HG03159 (cell line): ENCODE measurements around the gene JARID2.
A peak's percentile ranks its signal among the peaks of the same experiment; 100 is the strongest.

Experiments used
- ATAC-seq: cut with Tn5 transposase; IDR thresholded peaks from one replicate; pipeline ENCODE4 v1.9.1; 2021; ENCODE audit warnings: mild to moderate bottlenecking, moderate library complexity; ENCODE audit not compliant: unreplicated experiment

Gene JARID2

GRCh38 chr6:15453186-15453585 is 207.3 kb downstream of the JARID2 start:
- ATAC-seq: no peak

DNA sequence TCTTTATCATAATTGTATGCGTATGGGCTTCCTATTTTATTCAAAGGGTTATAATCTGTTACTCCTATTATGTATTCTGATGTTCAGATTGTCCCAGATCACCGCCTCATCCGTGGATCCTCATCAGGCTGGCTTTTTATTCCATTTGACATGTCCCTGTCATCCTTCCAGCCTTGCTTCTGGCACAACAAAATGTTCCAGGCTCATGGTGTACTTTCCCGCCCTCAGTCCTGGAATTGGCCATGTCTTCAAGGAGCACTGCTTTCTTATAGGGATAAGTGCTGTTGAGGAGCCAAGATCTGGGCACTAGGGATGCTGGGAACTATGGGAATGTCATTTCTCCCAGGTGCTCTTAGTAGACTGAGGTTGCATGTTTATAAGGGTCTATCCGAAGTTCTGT is 207.8 kb downstream of the JARID2 start:
- no peak for ATAC-seq

DNA sequence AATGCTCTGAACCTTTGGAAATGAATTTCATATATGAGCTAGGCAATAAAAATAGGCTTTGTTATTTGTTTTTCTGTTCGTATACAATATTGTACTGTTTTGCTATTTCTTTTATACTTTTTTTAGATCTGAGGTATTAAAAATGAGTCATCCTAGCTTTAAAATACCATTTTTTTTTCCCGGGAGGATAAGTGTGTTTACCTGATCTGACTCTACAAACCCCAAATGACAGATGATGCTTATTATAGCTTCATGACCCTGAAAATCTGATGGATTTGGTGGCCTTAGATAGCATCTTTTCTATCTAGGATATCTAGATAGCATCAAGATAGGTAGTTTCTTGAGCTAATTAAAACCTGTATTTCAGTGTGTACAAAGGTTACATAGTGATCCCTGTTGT is 210.6 kb downstream of the JARID2 start:
- no peak for ATAC-seq

GRCh38 chr6:15457121-15457650 is 211.3 kb downstream of the JARID2 start:
- no peak for ATAC-seq

- peak; percentile 57 for ATAC-seq
Measured at GRCh38 chr6:15458021-15458459, 212.2 kb downstream of the JARID2 start.

DNA sequence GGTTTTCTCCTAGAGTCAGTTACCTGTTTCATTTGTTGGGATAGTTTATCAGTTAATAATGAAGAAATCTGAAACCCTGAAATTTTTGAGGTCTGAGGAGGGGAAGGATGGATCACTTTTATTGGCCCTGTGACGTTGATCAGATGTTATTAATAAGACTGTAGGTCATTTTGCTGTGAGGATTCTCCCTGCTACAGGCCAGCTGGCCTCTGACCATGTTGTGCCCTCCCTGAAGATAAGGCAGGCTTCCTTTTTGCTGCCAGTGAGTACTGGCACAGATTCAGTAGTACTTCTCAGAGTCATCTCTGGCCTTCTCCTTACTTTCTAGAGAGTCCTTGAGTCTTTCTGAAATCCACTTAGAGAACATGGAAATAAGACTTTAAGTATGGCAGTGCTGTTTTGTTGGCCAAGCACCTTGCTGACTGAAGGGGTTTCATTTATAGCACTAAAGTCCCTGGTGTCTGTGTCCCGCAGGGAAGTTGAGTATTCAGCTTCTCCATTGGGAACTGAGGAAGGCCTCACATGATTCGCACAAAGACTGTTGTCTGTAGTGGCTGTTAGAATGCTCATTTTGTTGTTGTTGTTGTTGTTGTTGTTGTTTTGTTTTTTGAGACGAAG is 214.3 kb downstream of the JARID2 start:
- ATAC-seq: no peak

DNA sequence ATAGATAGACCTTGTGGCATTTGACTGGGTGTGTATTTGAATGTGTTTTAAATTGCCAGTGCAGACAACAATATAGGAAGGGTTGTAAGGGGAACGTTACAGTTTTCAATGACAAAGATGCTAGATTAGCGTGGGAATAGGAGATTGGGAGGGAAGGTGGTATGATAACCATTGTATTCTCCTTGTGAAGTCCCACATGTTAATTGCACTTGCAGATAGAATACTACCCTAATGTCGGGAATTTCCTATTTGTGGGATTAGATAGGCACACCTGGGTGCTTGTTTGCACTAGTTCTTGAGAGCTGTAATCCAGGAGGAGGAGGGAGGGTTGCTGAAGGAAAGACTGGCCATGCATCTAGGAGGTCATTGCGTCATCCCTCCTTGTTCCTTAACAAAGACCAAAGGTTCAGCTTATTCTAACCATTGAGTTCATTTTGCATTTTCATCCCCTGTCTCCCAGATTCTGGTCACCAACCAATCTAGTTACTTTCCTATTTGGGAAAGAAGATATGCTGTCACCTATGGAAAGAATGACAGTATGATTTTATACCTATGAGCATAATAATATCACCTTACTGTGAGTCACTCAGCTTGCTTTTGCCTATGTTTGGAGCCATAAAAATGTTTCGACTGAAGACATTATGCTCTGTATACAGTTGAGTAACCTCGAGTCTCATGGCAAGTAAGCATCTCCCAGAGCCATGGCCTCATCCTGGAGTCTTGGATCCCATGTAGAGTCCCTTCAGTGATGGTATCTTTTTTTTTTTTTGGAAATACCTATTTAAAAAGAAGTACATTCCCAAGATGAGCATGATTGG is 215.5 kb downstream of the JARID2 start:
- no peak for ATAC-seq

DNA sequence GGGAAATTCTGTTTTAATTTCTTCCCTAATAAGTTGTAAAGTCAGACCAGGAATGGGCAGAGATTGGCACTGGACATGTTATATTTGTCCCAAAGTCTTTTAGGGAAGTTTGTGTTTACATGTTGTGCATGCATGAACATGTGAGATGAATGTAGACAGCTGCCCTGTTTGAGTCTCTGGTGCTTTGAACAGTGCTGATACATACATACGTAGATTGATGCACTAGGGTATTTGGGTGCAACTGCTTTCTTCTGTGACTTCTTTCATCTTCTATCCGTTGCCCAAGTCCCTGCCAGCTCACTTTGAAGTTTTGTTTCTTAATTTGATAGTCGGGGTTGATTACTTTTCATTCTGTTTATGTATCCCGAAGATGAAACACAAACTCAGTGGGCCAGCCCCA is 216.4 kb downstream of the JARID2 start:
- ATAC-seq: no peak

DNA sequence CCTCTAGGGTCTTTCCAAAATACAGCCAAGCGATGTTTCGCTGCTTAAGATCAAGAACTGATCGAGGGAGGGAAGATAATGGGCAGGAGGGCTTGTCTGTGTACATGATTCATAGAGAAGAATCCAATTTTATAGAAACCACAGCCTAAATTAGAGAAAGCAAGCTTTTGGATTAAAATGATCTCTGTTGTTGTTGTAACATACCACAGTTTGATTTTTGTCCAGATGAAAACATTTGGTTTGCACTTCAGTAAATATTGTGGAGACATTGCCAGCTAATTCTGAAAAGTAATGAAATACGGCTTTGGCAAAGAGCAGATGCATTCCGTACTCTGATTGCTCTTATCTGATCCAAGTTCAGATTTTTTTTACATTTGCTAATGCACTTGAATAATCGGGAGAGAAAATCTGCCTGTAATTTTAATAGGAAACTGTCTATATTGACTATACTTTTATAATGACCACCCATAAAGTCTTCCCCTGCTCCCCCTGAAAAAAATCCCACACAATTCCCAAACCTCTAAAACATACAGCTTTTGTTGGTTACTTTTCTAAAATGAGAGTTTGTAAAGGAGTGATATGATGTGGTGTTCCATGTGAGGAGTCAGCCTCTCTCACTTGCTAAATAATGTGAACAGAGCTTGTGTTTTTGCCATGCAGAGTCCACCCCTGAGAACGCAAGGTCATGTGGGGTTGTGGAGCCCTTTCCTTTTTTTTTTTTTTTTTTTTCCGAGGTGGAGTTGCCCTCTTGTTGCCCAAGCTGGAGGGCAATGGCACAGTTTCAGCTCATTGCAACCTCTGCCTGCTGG is 217.1 kb downstream of the JARID2 start:
- ATAC-seq: no peak

DNA sequence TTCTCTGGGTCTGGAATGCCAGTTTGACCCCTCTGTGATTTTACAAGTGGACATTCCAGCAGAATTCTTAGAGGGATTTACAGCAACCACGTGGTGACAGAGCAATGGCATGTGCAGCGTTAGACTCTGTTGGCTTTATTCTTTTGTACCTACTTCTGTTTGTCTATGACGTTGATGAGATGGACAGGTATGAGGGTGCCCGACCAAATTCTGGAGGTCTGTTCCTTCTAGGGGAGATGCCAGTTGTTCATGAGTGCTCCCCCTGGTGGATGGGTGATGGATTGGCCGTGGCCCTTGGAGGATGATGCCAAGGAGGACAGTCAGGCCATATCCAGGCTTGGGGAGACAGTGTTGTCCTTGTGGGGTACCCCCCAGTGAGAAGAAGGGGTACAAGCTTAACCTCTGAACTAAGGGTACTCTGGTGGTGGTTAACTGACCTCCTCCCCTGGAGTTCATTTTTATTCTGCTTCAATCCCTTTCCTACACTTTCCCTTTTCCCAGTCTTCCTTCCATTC is 218.4 kb downstream of the JARID2 start:
- ATAC-seq: no peak

DNA sequence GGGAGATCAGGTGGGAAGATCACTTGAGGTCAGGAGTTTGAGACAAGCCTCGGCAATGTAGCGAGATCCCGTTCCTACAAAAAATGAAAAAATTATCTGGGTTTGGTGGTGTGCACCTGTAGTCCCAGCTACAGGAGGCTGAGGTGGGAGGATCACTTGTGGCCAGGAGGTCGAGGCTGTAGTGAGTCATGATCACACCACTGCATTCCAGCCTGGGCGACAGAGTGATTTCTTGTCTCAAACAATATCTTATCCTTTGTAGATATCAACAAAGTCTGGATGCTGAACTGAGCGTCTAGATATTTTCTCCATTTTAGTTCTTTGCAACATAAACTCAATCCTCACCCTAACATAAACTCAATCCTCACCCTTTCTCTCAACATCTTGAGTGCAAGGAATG is 219.3 kb downstream of the JARID2 start:
- no peak for ATAC-seq

GRCh38 chr6:15470746-15471145 is 224.9 kb downstream of the JARID2 start:
- ATAC-seq: no peak

GRCh38 chr6:15472621-15473020 is 226.8 kb downstream of the JARID2 start:
- ATAC-seq: no peak

- ATAC-seq: no peak
Measured at GRCh38 chr6:15473174-15473573, 227.3 kb downstream of the JARID2 start.

- no peak for ATAC-seq
Measured at GRCh38 chr6:15473741-15474161, 227.9 kb downstream of the JARID2 start.

GRCh38 chr6:15474196-15474595 is 228.3 kb downstream of the JARID2 start:
- no peak for ATAC-seq

GRCh38 chr6:15475261-15475660 is 229.4 kb downstream of the JARID2 start:
- no peak for ATAC-seq

DNA sequence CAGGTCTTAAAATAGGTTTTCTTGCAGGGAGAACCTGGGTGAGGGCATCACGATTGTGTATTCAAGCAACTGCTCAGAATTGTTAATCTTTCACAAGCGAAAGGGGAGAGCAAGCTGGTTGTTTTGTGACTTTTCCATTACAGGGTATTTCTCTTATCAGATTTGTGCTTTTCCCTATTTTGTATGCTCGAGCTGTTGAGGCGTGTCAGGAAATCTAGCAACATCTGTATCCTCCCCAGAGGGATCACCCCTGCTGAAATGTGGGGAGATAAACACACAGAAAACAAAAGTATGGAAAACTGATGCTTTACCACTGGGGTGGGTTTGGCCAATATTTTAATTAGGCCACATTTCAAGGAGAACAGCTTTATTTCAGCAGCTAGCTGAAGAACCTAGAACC is 230.0 kb downstream of the JARID2 start:
- ATAC-seq: no peak

GRCh38 chr6:15476631-15477380 is 230.9 kb downstream of the JARID2 start:
- no peak for ATAC-seq

GRCh38 chr6:15477746-15478145 is 231.9 kb downstream of the JARID2 start:
- ATAC-seq: no peak
